ENCODE measurements around the gene PLA2G4E.
A peak's percentile ranks its signal among the peaks of the same experiment; 100 is the strongest.

Gene PLA2G4E

GRCh38 chr15:42020713-42021273, at the start of gene PLA2G4E:
PLA2G4E (minus strand) TSS chr15:42021042; CDS start chr15:42021030, 12 bp downstream.
- no peak for DNase-seq

DNA sequence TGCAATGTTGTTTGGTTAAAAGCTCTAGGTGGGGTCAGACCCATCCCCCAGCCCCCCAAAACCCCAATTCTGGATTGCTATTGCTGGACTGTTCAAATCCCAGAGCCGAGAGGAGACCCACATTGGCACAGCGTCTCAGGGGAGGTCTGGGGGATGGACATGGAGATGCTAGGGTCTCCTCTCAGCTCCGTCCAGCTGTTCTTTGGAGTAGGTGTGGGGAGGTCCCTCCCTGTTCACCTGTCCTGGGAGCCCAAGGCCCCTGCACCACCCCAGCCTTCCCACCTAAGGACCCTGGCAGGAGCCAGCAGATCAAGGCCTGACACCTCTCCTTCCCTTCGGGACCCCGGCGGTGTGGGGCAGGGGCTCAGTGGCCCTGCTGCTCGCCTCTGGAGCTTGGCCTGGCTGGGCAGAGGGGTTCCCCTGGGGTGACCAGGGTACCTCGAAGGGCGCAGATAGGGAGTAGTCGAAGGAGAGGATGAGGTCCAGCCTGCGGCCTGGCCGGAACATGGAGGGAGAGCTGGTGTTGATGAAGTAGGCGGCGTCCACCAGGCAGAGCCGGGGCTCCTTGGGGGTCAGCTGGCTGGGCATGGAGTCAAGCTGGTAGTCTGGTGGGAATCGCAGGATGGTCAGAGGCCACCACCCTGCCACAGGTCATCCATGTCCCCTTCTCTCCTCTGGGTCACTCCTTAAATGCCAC, 49.6 kb upstream of the PLA2G4E start:
- DNase-seq = no peak

GRCh38 chr15:42069496-42070278, 48.8 kb upstream of the PLA2G4E start:
- no peak for DNase-seq

GRCh38 chr15:42069025-42069424, 48.2 kb upstream of the PLA2G4E start:
- DNase-seq = no peak

- no peak for DNase-seq
Observed at GRCh38 chr15:42068601-42069000, 47.8 kb upstream of the PLA2G4E start.

- no peak for DNase-seq
Observed at GRCh38 chr15:42066764-42067415, 46.0 kb upstream of the PLA2G4E start.

DNA sequence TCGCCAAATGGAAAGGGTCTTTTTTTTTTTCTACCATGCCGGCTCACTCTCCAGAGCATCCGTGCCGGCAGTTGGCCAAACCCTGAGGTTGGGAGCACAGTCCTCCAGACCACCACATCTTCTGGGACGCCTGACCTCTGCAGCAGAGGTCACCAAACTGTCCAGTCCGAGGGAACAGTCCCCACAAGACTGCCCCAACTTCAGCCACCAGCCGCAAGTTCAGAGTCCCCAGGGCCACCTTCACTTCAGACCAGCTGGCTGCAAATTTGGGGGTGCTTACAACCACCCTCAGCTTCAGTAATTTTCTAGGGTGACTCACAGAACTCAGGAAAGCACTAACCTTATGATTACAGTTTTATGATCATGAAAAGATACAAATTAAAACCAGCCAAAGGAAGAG, 44.6 kb upstream of the PLA2G4E start:
- no peak for DNase-seq

GRCh38 chr15:42065033-42065432, 44.2 kb upstream of the PLA2G4E start:
- DNase-seq = no peak

DNA sequence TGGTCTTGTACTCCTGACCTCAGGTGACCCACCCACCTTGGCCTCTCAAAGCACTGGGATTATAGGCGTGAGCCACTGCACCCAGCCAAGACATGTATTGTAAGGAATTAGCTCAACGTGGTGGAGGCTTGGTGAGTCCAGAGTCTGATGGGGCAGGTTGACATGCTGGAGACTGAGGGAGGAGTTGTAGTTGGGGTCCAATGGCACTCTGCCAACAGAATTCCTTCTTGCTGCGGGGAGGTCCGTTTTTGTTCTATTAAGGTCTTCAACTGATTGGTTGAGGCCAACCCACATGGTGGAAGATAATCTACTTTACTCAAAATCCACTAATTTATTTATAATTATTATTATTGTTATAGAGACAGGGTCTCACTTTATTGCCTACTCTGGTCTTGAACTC, 43.4 kb upstream of the PLA2G4E start:
- DNase-seq = no peak

DNA sequence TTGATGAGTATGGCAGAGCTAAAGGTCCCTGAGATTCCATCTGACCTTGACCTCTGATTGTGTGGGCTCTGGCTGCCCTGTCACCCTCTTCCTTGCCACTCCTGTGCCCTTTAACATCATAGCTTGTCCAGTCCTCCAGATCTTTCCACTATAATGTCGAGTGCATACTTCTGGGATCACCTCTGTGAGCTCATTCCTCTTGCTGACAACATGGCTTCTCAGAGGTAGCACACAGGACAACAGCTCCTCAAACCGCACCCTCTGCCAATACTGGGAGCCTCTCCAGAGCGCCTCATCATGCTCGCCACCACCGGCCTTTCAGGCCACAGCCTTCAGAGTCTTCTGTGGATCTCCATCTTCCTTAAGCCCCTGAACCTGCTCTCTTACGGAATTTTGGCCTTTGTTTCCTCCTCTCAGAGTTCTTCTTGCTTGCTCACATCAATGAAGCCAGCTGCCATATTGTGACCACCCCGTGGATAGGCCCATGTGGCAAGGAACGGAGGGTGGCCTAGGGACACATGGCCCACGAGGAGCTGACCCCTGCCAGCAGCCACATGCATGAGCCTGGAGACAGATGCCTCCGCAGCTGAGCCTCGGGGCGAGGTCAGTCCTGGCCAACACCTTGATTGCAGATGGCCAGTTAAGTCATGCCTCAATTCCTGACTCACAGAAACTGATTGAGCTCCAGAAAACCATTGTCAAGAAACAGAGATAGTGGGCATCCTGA, 42.4 kb upstream of the PLA2G4E start:
- DNase-seq = no peak

DNA sequence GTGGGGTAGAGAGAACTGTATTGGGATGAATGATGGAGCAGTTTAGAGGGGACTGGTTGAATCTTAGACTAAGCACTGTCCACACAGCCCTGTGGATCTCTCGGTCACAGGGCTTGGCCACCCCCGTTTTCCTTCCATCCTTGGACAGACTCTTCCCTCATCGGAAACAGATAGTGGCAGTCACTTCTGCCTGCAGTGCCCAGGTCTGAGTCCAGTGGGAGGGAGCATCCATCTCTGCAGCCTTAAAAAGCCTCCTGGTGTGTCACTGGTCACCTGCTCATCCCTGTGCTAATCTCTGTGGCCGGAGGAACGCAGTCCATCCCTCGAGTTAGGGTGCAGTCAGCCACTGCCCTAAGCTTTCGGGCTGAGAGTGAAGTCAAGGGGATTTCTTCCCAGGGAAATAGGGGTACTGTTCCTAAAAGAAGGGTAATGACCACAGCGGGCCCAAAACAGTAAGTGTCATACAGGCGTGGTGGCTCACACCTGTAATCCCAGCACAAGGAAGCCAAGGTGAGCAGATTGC, 41.5 kb upstream of the PLA2G4E start:
- DNase-seq = no peak

- no peak for DNase-seq
Observed at GRCh38 chr15:42060797-42061196, 40.0 kb upstream of the PLA2G4E start.

GRCh38 chr15:42060477-42060763, 39.6 kb upstream of the PLA2G4E start:
- DNase-seq = no peak

DNA sequence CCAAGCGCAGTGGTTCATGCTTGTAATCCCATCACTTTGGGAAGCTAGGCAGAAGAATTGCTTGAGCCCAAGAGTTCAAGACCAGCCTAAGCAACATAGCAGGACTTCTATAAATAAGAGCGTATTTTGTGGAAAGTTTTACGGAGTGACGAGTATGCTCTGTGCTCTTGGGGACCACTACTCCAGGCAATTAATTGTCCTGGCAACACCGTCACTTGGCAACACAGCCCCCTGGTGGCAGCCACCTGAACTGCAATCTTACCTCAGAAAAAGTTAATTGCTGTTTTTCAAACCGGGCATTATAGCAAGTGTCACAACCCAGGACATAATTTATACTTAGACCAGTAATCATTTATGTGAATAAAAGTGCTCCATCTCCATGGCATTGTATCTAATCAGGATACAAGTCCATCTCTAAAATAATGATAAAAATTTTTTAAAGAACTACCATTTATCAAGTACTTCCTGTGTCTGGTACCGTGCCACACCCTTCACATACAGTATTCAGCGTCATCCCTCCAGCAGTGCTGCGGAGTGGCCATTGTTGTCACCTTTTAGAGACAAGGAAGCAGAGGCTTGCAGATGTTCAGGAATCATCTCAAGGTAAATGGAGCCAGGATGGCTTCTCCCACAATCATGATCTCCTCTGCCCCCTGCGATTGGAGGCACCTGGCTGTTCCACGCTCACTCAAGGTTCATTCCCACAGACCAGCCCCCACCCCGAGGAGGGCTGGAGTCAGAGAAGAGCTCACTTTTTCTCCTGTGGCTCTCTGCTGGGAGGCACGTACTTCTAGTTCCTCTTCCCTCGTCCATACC, 39.0 kb upstream of the PLA2G4E start:
- DNase-seq = peak; percentile 8

- no peak for DNase-seq
Observed at GRCh38 chr15:42058791-42059190, 37.9 kb upstream of the PLA2G4E start.

- DNase-seq = no peak
Observed at GRCh38 chr15:42057799-42058646, 37.2 kb upstream of the PLA2G4E start.

GRCh38 chr15:42056934-42057798, 36.3 kb upstream of the PLA2G4E start:
- no peak for DNase-seq

- DNase-seq = no peak
Observed at GRCh38 chr15:42053914-42054313, 33.1 kb upstream of the PLA2G4E start.

DNA sequence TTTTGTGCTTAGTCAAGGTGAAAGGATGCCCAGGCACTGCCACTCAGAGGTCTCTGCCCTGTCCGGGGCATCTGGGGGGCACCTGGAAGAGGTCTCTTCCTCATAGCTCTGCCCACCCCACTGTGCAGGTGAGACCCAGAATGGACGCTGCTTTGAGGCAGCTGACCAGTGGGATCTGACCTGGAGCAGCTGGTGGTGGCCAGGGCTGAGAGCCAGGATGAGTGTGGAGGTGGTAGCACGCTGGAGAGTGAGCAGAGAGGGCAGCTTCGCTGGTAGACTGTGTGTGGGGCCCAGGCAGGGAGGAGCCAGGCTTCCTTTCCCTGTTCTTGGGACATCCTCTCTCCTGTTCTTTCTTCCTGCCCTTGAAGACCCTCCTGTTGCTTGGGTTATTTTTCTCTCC, 32.2 kb upstream of the PLA2G4E start:
- no peak for DNase-seq
